Measurements from ENCODE around the gene KRTAP1-4. TPM values are rescaled to one million over a fixed set of nuclear protein-coding genes. Genes with fewer than 3 reads are reported as not detected.

Gene KRTAP1-4
- total RNA-seq, 2 experiments from 2014 or later = not detected

- Mint-ChIP-seq H3K27ac (no peak overlapping the region), H3K4me3 (no peak overlapping the region), H3K4me1 (no peaks in the 10 kb centered on the region), H3K27me3 (peaks cover 5% of the 10 kb centered on the region), H3K36me3 (no peaks in the 10 kb centered on the region), H3K9me3 (no peaks in the 10 kb centered on the region)
- DNase-seq = no peak
Observed at GRCh38 chr17:41020336-41020735, 9.7 kb downstream of the KRTAP1-4 start.

DNA sequence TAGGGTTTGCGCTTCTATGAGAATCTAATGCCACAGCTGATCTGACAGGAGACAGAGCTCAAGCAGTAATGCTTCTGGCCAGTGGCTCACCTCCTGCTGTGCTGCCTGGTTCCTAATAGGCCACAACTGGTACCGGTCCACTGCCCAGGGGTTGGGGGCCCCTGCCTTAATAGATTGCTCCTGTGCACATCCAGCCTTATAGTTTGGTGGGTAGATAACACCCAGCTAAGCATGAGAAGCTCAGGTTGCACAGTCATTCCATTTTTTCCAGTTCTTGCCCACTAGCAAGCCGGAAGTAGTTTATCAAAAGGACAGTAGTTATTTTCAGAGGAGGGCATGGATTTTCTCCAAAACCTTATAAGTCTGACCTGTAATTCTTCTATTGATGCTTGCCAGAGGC is 10.6 kb downstream of the KRTAP1-4 start:
- H3K9me3 Mint-ChIP-seq = no peaks in the 10 kb centered on the region
- H3K36me3 Mint-ChIP-seq = no peaks in the 10 kb centered on the region
- DNase-seq = no peak

DNA sequence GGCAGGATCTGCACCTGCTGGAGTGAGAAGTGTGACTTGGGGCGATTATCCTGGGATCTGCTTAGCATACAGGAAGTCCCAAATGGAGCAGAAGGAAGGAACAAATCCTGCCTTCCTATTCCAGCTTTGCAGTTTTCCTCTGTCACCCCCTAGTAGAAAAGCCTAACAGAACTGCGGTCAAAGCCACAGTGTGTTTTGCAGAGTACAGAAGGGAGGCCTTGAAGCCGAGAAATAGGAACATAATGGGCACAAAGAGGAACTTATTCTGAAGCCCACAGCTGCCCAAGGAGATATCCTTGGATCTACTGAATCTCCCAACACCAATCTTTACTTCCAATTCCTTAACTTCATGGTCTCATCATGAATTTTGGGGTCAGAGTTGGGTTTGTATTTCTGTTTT is 11.5 kb downstream of the KRTAP1-4 start:
- no peak for DNase-seq
- H3K9me3 Mint-ChIP-seq = no peaks in the 10 kb centered on the region
- no peak overlapping the region for H3K27ac Mint-ChIP-seq
- H3K27me3 Mint-ChIP-seq = peaks cover 5% of the 10 kb centered on the region
- H3K4me1 Mint-ChIP-seq = no peaks in the 10 kb centered on the region
- no peaks in the 10 kb centered on the region for H3K36me3 Mint-ChIP-seq
- no peak overlapping the region for H3K4me3 Mint-ChIP-seq

More for the DNA sequence above, 10.6 kb downstream of the KRTAP1-4 start:
- Mint-ChIP-seq H3K4me1 (no peaks in the 10 kb centered on the region), H3K27me3 (peaks cover 5% of the 10 kb centered on the region), H3K27ac (no peak overlapping the region), H3K4me3 (no peak overlapping the region)

- no peaks in the 10 kb centered on the region for H3K4me1 Mint-ChIP-seq
- peaks cover 5% of the 10 kb centered on the region for H3K27me3 Mint-ChIP-seq
- DNase-seq = no peak
- H3K4me3 Mint-ChIP-seq = no peak overlapping the region
- H3K9me3 Mint-ChIP-seq = no peaks in the 10 kb centered on the region
- H3K27ac Mint-ChIP-seq = no peak overlapping the region
- no peaks in the 10 kb centered on the region for H3K36me3 Mint-ChIP-seq
Observed at GRCh38 chr17:41016578-41017215, 13.3 kb downstream of the KRTAP1-4 start.

DNA sequence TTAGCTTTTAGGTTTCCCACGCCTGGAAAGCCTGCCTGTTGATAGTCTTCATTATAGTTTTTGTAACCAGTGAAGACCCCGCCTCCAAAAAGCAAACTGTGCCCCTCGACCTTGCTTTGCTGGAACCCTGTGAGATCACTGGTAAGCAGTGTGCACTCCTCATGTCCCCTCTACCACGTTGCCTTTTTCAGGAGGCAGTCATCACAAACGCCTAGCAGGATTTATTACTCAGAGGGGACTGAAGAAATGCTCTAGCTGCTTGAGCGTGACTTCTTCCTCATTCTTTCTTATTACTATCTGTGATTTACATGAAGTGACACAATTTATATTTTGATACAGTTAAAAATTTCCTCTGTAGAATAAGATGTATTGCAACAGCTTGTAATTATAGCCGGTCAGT is 14.5 kb downstream of the KRTAP1-4 start:
- no peaks in the 10 kb centered on the region for H3K9me3 Mint-ChIP-seq
- H3K27me3 Mint-ChIP-seq = peaks cover 5% of the 10 kb centered on the region
- H3K4me1 Mint-ChIP-seq = no peaks in the 10 kb centered on the region
- no peak overlapping the region for H3K27ac Mint-ChIP-seq
- DNase-seq = no peak
- no peaks in the 10 kb centered on the region for H3K36me3 Mint-ChIP-seq
- H3K4me3 Mint-ChIP-seq = no peak overlapping the region

DNA sequence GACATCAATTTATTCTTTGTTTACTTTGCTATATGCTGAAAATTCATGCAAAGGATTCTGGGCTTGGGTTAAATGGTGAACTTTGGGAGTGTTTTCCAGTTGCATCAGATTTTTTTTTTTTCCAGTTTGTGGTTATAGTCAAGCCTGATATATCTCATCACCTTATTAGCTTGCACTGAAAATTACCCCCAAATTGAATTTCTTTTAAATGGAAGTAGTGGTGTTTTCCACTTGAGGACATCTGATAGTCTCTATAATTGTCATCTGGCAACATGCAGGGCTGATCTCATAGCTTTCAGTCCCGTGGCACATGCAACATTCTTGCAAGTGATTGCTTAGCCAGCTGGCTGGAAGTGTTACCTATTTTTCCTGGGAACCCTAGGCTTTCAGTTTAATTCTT is 16.4 kb downstream of the KRTAP1-4 start:
- DNase-seq = no peak
- no peaks in the 10 kb centered on the region for H3K36me3 Mint-ChIP-seq
- H3K4me3 Mint-ChIP-seq = no peak overlapping the region
- no peaks in the 10 kb centered on the region for H3K9me3 Mint-ChIP-seq
- peaks cover 5% of the 10 kb centered on the region for H3K27me3 Mint-ChIP-seq
- no peak overlapping the region for H3K27ac Mint-ChIP-seq
- H3K4me1 Mint-ChIP-seq = no peaks in the 10 kb centered on the region

- Mint-ChIP-seq H3K36me3 (no peaks in the 10 kb centered on the region), H3K27me3 (peaks cover 5% of the 10 kb centered on the region), H3K4me1 (no peaks in the 10 kb centered on the region), H3K27ac (no peak overlapping the region), H3K9me3 (no peaks in the 10 kb centered on the region), H3K4me3 (no peak overlapping the region)
- no peak for DNase-seq
Observed at GRCh38 chr17:41013181-41013580, 16.8 kb downstream of the KRTAP1-4 start.

DNA sequence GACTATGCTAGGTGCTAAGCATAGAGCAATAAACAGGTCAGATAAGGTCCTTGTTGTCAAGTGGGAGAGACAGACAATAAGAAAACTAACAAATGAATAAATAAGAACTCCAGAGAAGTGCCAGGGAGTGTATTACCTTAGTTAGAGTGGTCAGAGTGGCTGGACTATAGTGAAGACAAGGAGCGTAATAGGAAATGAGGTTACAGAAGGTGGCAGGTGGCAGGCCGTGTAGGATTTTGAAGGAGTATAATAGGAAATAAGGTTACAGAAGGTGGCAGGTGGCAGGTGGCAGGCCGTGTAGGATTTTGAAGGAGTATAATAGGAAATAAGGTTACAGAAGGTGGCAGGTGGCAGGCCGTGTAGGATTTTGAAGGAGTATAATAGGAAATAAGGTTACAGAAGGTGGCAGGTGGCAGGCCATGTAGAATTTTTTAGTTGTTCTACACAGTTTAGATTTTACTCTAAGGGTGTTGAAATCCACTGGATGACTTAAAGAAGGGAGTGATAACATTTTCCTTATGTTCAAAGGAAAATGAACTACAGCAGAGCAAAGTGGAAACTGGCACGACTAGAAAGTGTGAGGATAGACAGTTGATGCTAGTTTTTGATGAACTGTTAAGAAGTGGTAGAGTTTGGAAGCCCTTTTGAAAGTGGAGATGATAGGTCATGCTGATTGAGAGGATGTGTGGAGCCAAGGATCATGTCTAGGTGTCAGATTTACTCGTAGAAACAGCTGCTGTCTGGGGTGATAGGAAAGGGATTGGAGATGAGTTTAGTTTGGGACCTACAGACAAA is 17.5 kb downstream of the KRTAP1-4 start:
- H3K36me3 Mint-ChIP-seq = no peaks in the 10 kb centered on the region
- H3K27me3 Mint-ChIP-seq = peaks cover 1% of the 10 kb centered on the region
- no peak for DNase-seq
- H3K4me3 Mint-ChIP-seq = no peak overlapping the region
- H3K4me1 Mint-ChIP-seq = no peaks in the 10 kb centered on the region
- H3K27ac Mint-ChIP-seq = no peak overlapping the region
- H3K9me3 Mint-ChIP-seq = no peaks in the 10 kb centered on the region

DNA sequence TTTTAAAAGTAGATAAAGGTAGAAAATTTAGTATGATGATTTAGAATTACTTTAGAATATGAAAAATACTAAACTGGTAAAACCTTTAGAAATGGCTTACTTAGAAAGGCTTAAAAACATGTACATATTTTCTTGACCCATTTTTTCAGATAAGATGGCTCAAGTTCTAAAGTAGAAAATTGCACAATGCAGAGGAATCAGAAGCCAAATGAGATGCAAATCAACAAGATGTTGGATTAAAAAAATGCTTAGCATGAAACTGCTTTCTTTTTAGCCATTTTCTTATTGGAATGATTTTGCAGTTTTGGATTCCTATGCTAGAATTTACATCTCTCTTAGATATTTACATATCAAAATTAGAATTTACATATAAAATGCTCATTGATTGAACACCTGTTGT is 19.6 kb downstream of the KRTAP1-4 start:
- Mint-ChIP-seq H3K9me3 (no peaks in the 10 kb centered on the region), H3K36me3 (no peaks in the 10 kb centered on the region), H3K4me3 (no peak overlapping the region), H3K27ac (no peak overlapping the region), H3K4me1 (no peaks in the 10 kb centered on the region), H3K27me3 (no peaks in the 10 kb centered on the region)
- no peak for DNase-seq

GRCh38 chr17:41009936-41010335 is 20.1 kb downstream of the KRTAP1-4 start:
- Mint-ChIP-seq H3K27ac (no peak overlapping the region), H3K27me3 (no peaks in the 10 kb centered on the region), H3K4me3 (no peak overlapping the region), H3K9me3 (no peaks in the 10 kb centered on the region), H3K36me3 (no peaks in the 10 kb centered on the region), H3K4me1 (no peaks in the 10 kb centered on the region)
- no peak for DNase-seq

DNA sequence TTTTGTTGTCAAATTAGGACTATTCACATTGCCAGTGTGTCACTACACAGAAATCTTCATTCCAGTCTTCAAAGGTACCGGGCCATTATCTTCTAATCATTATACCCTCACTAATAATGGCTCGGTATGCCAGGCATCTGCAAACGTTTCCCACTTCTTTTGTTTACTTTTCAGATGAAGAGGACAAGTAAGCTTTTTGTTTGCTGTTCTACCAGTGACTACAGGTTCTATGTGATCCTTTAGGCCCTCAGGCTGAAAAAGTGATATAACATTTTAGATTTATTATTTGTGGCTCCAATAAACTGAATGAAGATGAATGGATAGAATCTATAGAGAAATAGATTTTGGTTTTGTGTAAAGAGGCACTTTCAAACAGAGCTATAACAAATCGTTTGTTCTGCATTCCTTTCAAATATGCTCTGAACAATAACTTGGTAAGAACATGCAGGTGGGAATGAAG is 20.7 kb downstream of the KRTAP1-4 start:
- H3K27ac Mint-ChIP-seq = no peak overlapping the region
- no peak for DNase-seq
- H3K4me1 Mint-ChIP-seq = no peaks in the 10 kb centered on the region
- no peaks in the 10 kb centered on the region for H3K9me3 Mint-ChIP-seq
- no peaks in the 10 kb centered on the region for H3K36me3 Mint-ChIP-seq
- no peaks in the 10 kb centered on the region for H3K27me3 Mint-ChIP-seq
- no peak overlapping the region for H3K4me3 Mint-ChIP-seq

GRCh38 chr17:41008811-41009210 is 21.2 kb downstream of the KRTAP1-4 start, which contains the start of gene KRTAP3-1:
Gene KRTAP3-1, minus strand, starts transcription at chr17:41009128. Its CDS starts 54 bp downstream, at chr17:41009074.
- Mint-ChIP-seq H3K4me1 (no peaks in the 10 kb centered on the region), H3K9me3 (no peaks in the 10 kb centered on the region), H3K36me3 (no peaks in the 10 kb centered on the region), H3K27ac (no peak within 1 kb of the TSS), H3K27me3 (peaks cover 4% of the 10 kb centered on the region), H3K4me3 (no peak within 1 kb of the TSS)
- no peak for DNase-seq

DNA sequence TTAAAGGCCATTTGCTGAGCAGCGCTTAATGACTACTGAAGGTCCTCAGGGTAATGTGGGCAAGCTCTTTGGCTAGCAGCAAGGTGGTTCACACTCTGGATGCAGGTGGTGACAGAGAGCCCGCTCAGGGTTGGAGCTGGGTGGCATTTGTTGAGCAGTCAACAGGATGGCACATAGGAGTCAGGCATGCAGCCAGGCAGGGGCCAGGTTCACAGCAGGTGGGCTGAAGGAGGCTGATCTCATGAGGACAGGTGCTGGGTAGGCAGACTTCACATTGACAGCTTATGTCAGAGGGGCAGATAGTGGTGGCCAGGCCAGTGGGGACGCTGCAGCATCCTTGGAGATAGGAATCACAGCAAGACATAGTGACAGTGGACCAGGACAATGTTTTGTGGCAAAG is 25.6 kb downstream of the KRTAP1-4 start:
- Mint-ChIP-seq H3K4me3 (no peak overlapping the region), H3K36me3 (no peaks in the 10 kb centered on the region), H3K9me3 (no peaks in the 10 kb centered on the region), H3K27ac (no peak overlapping the region), H3K4me1 (peaks cover 5% of the 10 kb centered on the region), H3K27me3 (peaks cover 6% of the 10 kb centered on the region)
- no peak for DNase-seq

DNA sequence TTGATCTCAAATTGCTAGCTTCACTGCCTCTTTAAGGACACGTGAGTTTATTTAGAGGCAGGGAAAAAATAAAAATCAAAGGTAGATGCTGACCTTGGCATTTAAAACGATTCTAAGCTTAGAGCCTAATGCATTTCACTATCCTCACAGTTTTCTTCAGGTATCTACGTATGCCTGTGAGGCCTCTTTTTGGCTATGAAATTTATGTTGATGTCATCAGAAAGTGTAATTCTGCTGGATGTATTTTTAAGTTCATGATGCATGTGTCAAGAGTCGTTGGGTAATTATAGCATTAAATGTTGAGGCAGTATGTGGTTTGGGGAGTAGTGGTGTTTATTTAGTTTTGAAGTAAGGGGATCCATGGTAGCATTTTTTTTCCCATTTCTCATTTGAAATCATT is 26.1 kb downstream of the KRTAP1-4 start:
- Mint-ChIP-seq H3K36me3 (no peaks in the 10 kb centered on the region), H3K4me1 (peaks cover 5% of the 10 kb centered on the region), H3K4me3 (no peak overlapping the region), H3K27me3 (peaks cover 11% of the 10 kb centered on the region), H3K27ac (no peak overlapping the region), H3K9me3 (no peaks in the 10 kb centered on the region)
- DNase-seq = no peak

DNA sequence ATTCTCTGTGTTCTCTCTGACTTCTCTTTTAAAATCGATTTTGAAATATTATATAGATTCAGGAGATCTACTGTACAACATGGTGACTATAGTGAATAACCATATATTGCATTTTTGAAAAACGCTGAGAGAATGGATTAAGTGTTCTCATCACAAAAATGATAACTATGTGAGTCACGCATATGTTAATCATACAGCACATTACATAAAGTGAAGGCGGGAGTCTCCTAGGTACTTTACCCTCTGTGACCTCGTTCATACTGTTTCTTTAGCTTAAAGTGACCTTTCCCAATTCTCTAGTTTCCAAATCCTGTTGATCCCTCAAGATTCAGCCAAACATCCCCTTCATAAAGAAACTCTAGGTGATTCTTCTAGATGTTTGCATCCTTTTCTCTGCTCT is 27.2 kb downstream of the KRTAP1-4 start:
- H3K27ac Mint-ChIP-seq = no peak overlapping the region
- DNase-seq = no peak
- peak overlapping the region; percentile 1 for H3K4me3 Mint-ChIP-seq
- H3K27me3 Mint-ChIP-seq = peaks cover 19% of the 10 kb centered on the region
- no peaks in the 10 kb centered on the region for H3K36me3 Mint-ChIP-seq
- peaks cover 5% of the 10 kb centered on the region for H3K4me1 Mint-ChIP-seq
- H3K9me3 Mint-ChIP-seq = no peaks in the 10 kb centered on the region

DNA sequence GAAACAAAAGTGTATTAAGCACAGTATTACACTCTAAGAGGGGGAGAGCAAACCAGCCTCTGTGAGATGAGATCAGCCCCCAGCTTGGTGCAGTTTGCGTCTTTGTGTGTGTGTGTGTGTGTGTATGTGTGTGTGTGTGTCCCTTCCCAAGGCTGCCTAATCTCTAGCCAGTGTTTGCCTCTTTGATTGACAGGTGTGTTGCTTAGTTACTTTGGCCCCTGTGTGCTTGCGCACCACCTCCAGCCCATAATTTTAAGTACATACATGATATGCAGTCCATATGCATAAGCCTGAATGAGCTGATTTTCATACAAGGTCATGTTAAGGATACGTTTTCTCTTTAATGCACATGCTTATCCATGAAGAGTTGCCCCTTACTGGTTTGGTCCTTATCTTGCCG is 28.2 kb downstream of the KRTAP1-4 start:
- Mint-ChIP-seq H3K4me1 (peaks cover 5% of the 10 kb centered on the region), H3K9me3 (no peaks in the 10 kb centered on the region), H3K4me3 (no peak overlapping the region), H3K27me3 (peaks cover 26% of the 10 kb centered on the region), H3K27ac (no peak overlapping the region), H3K36me3 (no peaks in the 10 kb centered on the region)
- DNase-seq = no peak

All from activated naive CD8-positive, alpha-beta T cell treated with anti-CD3 and anti-CD28 coated beads for 36 hours (primary cell).